ENCODE measurements around the gene FRY.

- TF ChIP-seq CTCF (IDR thresholded peaks at IDR 0.05; ENCODE audit: low read depth, low read length) = no peak
- no peak for TF ChIP-seq EZH2phosphoT487 (IDR thresholded peaks at IDR 0.05; ENCODE audit: low read depth)
These were observed 2.9 kb upstream of the FRY start for GRCh38 chr13:32028711-32029110.
